ENCODE data around the gene TBCCD1.

DNA sequence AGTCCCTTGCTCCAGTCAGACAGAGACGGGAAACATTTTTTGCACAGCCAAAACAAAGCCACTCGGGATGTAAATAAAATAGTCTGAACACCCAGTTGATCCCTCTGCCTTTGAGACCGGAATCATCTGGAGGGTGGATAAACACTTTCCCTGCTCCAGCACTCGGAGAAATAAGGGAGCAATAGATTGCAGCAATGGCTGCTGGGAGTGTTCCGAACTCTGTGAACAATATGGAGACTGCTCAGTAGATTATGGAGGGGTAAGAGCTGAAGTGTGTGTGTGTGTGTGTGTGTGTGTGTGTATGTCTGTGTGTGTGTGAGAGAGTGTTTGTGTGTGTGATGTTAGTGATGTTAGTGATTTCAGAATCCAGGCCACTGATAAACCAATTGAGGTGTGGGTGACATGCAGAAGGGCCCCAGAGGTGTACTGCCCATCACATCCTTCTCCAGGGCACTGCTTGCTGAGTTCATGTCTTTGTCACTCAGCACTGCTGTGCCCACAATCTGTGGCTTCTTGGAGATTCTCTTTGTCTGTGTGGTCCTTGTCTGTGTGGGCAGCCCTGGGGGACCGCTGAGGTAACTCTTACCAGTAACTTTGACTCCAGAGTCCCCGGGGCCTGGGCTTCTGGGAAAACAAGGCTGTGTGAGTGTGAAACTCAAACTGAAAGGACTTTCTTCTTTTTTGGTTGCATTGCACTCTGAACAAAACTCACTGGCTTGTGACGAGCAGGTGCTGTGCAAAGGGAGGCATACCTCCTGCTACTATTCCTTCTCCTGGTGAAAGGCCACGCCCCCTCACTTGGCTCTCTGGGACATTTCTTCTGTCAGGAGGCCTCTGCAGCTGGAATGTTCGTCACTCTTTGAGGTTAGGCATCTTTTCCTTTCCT is 45.9 kb downstream of the TBCCD1 start:
- TF ChIP-seq EZH2phosphoT487 (IDR thresholded peaks at IDR 0.05; ENCODE audit: low read depth, severe bottlenecking, unreplicated experiment) = no peak
- TF ChIP-seq EZH2 (IDR thresholded peaks at IDR 0.05; ENCODE audit: borderline replicate concordance) = no peak
- TF ChIP-seq, protein P1, sequence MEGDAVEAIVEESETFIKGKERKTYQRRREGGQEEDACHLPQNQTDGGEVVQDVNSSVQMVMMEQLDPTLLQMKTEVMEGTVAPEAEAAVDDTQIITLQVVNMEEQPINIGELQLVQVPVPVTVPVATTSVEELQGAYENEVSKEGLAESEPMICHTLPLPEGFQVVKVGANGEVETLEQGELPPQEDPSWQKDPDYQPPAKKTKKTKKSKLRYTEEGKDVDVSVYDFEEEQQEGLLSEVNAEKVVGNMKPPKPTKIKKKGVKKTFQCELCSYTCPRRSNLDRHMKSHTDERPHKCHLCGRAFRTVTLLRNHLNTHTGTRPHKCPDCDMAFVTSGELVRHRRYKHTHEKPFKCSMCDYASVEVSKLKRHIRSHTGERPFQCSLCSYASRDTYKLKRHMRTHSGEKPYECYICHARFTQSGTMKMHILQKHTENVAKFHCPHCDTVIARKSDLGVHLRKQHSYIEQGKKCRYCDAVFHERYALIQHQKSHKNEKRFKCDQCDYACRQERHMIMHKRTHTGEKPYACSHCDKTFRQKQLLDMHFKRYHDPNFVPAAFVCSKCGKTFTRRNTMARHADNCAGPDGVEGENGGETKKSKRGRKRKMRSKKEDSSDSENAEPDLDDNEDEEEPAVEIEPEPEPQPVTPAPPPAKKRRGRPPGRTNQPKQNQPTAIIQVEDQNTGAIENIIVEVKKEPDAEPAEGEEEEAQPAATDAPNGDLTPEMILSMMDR (IDR thresholded peaks at IDR 0.05; ENCODE audit: poor library complexity) = no peak
